ENCODE data around the gene AMT.

The AMT gene

DNA sequence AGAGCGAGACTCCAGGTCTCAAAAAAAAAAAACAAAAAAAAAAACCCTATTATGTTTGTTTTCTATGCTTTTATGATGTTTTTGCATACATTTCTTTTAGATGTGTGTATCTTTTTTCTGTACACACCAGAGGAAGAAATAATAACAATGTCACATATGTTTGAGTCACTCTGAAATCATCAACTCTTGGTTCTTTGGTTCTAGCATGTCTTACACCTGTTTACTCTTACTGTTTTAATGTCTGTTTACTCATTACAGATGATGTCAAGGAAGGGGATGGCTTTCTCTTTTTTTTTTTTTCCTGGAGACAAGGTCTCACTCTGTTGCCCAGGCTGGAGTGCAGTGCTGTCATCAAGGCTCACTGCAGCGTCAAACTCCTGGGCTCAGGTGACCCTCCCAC, 34.6 kb downstream of the AMT start:
- no peak for DNase-seq (ENCODE audit: low spot score)

DNA sequence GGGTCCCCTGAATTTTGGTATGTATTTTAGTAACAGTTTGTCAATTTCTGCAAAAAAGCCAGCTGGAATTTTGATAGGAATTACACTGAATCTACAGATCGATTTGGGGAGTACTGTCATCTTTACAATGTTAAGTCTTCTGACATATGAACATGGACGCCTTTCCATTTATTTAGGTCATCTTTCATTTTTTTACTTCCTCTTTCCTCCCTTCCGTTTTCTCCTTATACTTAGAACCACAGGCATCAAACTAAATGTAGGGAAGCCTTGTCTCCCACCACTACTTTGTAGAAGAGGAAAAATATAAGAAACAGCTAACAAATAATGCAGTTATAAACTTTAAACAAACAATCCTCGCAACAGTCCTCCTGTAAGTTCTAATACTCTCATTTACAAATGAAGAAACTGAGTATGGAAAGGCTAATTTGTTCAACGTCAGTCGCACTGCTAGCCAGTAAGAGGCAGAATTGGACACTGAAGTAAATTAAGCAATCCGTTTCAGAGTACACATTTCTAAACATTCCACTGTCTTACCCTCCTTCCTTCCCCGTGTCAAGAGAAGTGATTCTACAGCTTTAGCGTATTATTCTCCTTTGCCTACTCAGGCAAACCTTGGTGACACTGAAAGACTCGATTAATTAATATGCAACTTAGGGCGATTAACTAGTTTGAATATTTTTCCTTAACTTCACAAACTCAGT, 36.1 kb downstream of the AMT start:
- DNase-seq (ENCODE audit: low spot score) = no peak

DNA sequence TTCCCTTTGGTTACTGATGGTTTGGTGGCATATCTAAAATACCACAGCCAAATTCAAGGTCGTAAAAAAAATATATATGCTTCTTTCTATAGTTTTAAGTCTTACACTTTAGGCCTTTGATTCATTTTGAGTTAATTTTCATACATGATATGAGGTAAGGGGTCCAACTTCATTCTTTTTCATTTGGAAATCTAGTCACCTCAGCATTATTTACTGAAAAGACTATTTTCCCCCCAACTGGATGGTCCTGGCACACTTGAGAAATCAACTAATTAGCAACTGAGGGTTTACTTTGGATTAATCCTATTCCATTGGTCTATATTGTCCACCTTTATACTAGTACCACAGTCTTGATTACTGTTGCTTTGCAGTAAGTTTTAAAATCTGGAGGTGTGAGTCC, 36.7 kb downstream of the AMT start:
- DNase-seq (ENCODE audit: low spot score) = no peak

DNA sequence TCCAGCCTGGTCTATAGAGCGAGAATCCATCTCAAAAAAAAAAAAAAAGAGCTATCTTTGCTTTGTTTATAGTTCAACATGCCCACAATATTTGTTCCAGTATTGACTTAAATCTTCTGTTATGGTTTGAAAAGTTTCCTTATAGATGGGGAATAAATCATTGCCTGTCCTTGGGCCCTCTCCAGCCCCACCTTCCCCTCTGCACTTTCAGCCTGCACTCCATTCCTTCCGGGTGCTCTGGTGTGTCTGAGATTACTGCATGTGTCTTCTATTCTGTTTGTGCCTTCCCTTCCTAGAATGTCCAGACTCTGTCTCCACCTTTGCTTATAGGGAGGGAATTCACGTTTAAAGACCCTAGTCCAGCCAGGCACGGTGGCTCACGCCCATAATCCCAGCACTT, 38.9 kb downstream of the AMT start:
- DNase-seq (ENCODE audit: low spot score) = no peak

DNA sequence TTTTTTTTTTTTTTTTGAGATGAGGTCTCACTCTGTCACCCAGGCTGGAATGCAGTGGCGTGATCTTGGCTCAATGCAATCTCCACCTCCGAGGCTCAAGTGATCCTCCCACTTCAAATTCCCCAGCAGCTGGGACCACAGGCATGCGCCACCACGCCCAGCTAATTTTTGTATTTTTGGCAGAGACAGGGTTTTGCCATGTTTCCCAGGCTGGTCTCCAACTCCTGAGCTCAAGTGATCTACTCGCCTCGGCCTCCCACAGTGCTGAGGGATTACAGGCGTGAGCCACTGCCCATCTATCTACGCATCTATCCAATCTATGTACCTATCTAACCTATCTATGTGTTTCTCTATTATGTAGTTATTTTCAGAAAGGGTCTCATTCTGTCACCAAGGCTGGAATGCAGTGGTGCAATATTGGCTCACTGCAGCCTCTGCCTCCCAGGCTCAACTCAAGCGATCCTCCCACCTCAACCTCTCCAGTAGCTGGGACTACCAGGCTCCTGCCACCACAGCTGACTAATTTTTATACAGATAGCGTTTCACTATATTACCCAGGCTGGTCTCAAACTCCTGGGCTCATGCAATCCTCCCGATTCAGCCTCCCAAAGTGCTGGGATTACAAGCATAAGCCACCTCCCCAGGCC, 43.9 kb downstream of the AMT start:
- no peak for DNase-seq (ENCODE audit: low spot score)

DNA sequence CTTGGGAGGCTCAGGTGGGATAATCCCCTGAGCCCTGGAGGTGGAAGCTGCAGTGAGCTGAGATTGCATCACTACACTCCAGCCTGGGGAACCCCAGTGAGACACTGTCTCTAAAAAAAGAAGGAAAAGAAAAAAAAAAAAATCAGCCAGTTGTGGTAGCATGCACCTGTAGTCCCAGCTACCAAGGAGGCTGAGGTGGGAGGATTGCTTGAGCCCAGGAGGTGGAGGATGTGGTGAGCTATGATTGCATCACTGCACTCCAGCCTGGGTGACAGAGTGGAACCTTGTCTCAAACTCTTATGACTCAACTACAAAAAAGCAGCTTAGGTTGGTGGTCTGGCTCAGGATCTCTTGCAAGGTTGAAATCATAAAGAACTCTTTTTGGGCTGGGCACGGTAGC, 44.8 kb downstream of the AMT start:
- DNase-seq (ENCODE audit: low spot score) = peak; percentile 24

DNA sequence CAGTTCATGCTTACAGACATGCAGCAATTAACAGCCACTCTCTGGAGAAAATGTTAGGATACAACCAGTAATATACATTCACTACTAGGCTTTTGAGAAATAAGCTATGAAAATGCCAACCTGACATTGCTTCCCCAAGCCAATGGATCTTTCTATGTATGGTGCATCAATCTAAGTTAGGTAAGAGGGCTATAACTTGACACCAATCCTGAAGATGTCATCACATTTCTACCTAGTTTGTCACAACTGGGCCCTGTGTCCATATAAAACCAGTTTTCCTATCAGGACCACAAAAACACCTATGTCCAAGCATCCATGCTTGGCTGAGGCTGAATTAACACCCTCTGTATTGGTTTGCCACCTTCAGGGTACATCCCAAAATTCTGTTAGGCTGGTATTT, 50.3 kb downstream of the AMT start:
- no peak for DNase-seq (ENCODE audit: low spot score)

DNA sequence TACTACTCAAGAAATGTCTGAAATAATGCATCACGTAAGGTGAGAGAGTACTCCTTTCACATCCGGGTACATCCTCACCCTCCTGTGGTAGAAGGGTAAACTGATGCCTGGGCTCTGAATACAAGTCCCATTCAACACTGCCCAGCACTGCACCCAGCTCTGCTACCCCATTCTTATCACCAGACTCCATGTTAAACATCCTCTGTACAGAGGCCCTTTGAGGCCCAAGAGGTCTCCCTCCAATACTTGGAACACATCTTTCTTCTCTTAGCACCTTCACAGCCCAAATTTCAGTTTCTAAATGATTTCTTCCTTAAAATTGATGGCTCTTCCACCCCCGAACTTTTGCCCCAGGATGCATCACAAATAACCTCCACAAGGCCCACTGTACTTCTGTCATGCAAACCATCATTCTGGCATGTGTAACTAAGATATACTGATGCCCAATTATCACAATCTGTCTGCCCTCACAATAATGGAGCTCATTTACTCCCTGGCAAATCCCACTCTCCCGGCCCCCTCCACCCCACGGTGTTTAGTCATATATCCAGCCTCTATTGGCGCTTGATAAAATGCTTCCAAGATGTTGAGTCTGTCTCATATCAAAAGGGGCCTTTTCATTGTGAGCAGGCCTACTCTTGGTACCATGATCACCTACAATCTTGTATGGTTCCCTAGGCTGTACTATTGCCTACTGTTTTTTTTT, 51.5 kb downstream of the AMT start:
- no peak for DNase-seq (ENCODE audit: low spot score)
